Measurements from ENCODE around the gene XRCC1.

- no peak for TF ChIP-seq CTCF (IDR thresholded peaks at IDR 0.05)
- TF ChIP-seq POLR2AphosphoS5 (IDR thresholded peaks at IDR 0.05) = no peak
Measured at GRCh38 chr19:43511324-43511723, 64.0 kb downstream of the XRCC1 start.
